Measurements from ENCODE around the gene GHITM. TPM values are rescaled to one million over a fixed set of nuclear protein-coding genes. Genes with fewer than 3 reads are reported as not detected.
A peak's percentile ranks its signal among the peaks of the same experiment; 100 is the strongest.
"Not testable (repeated sequence)": the region's sequence is repeated elsewhere in the genome, so short reads cannot be mapped to it uniquely, and the experiment has no call there.

The GHITM gene
- 100 to 1,000 TPM; 101 to 112 TPM for total RNA-seq

- H3K9me3 Mint-ChIP-seq: no peaks in the 10 kb centered on the region
- H3K4me1 Mint-ChIP-seq: peaks cover 31% of the 10 kb centered on the region
- peaks cover 20% of the 10 kb centered on the region for H3K36me3 Mint-ChIP-seq (ENCODE audit: low read depth)
- peak within 1 kb of the TSS; percentile 99 for H3K27ac Mint-ChIP-seq
- peak; percentile 99 for DNase-seq
- H3K4me3 Mint-ChIP-seq: peak within 1 kb of the TSS; percentile 93
- peaks cover 5% of the 10 kb centered on the region for H3K27me3 Mint-ChIP-seq
- ChIA-PET CTCF (interaction anchor here (0.6 to 3.0 kb wide), 9 partner anchors 9 to 128 kb away, joined by 3 to 11 read pairs (median 4); no protein-coding TSS in a partner anchor), POLR2A (interaction anchor here (0.6 to 1.0 kb wide), 2 partner anchors 8 to 16 kb away, joined by 4 read pairs; no protein-coding TSS in a partner anchor)
These were observed at the start of gene GHITM for GRCh38 chr10:84139126-84140035. GHITM (plus strand) TSS chr10:84139509; CDS start chr10:84141501, 1,992 bp downstream.

DNA sequence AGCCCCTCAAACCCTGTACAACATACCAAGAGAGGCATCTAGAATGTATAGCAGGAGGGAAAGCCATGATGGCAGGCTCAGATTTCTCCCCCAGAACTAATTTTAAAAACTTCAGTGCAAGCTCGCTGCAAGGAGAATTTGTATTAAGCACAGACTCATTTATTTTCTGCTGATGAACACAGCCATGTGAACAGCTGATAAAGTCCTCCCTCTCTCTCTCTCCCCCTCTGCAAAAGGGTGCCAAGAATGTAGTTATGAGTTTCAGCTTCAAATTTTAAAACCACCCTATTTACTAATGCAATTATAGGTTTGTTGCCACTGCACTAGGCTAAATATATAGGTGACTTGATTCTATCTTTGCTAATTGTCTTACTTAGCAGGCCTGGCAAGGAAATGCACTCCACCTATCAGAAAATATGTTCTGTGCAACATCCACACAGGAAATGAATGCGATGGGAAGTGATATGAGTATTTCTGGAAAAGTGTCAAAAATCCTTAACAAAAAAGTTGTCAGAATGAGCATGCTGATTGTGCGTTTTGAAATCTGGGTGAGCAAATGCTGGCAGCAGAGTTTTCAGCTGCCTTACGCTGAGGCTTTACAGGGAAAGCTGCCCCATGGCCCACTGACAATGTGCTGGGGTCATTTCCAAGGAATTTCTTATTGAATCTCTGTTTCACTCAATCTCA is 43.4 kb upstream of the GHITM start:
- ChIA-PET POLR2A (no interaction called here), CTCF (no interaction called here)
- H3K4me1 Mint-ChIP-seq: no peaks in the 10 kb centered on the region

GRCh38 chr10:84097787-84098353 is 41.4 kb upstream of the GHITM start:
- DNase-seq: no peak
- ChIA-PET POLR2A (no interaction called here), CTCF (interaction anchor here (0.6 kb wide), 1 partner anchor 1985 kb away, joined by 4 read pairs; no protein-coding TSS in a partner anchor)
- Mint-ChIP-seq H3K36me3 (ENCODE audit: low read depth) (no peaks in the 10 kb centered on the region), H3K27ac (no peak overlapping the region), H3K27me3 (peaks cover 17% of the 10 kb centered on the region), H3K4me3 (no peak overlapping the region), H3K9me3 (no peaks in the 10 kb centered on the region), H3K4me1 (no peaks in the 10 kb centered on the region)

More for the DNA sequence above, 43.4 kb upstream of the GHITM start:
- Mint-ChIP-seq H3K27me3 (peaks cover 19% of the 10 kb centered on the region), H3K9me3 (no peaks in the 10 kb centered on the region), H3K27ac (no peak overlapping the region), H3K36me3 (ENCODE audit: low read depth) (no peaks in the 10 kb centered on the region), H3K4me3 (no peak overlapping the region)
- DNase-seq: no peak

- ChIA-PET CTCF (no interaction called here), POLR2A (no interaction called here)
- H3K36me3 Mint-ChIP-seq (ENCODE audit: low read depth): no peaks in the 10 kb centered on the region
- no peak overlapping the region for H3K27ac Mint-ChIP-seq
- H3K4me3 Mint-ChIP-seq: no peak overlapping the region
- H3K4me1 Mint-ChIP-seq: no peaks in the 10 kb centered on the region
- no peak for DNase-seq
- H3K9me3 Mint-ChIP-seq: no peaks in the 10 kb centered on the region
- H3K27me3 Mint-ChIP-seq: peaks cover 17% of the 10 kb centered on the region
These were observed 40.6 kb upstream of the GHITM start for GRCh38 chr10:84098667-84099066.

DNA sequence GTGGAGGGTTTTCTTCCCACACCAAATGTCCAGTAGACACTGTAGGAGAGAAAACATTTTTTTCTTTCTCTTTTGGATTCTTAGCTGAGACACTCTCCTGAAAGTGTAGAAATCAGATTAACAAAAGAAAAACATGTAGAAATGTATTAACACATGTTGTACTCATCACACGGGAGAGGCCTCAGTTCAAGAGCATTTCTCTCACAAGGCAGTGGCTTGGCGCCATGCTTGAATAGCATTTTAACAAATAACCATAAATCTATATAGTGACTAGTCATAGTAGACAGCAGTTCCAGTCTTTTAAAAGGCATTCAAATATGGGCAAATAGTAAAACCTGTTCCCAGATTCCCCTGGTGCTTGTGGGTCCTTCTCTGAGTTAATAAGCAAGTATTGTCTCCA is 38.3 kb upstream of the GHITM start:
- H3K9me3 Mint-ChIP-seq: no peaks in the 10 kb centered on the region
- CTCF ChIA-PET: no interaction called here
- H3K4me3 Mint-ChIP-seq: no peak overlapping the region
- no peak for DNase-seq
- no peaks in the 10 kb centered on the region for H3K36me3 Mint-ChIP-seq (ENCODE audit: low read depth)
- no peak overlapping the region for H3K27ac Mint-ChIP-seq
- peaks cover 16% of the 10 kb centered on the region for H3K27me3 Mint-ChIP-seq
- H3K4me1 Mint-ChIP-seq: no peaks in the 10 kb centered on the region
- POLR2A ChIA-PET: no interaction called here

- no peak for DNase-seq
- Mint-ChIP-seq H3K4me3 (no peak overlapping the region), H3K9me3 (no peaks in the 10 kb centered on the region), H3K36me3 (ENCODE audit: low read depth) (no peaks in the 10 kb centered on the region), H3K4me1 (no peaks in the 10 kb centered on the region), H3K27ac (no peak overlapping the region), H3K27me3 (peaks cover 10% of the 10 kb centered on the region)
- ChIA-PET CTCF (no interaction called here), POLR2A (no interaction called here)
These were observed 30.5 kb upstream of the GHITM start for GRCh38 chr10:84108797-84109196.

- H3K4me3 Mint-ChIP-seq; H3K27ac Mint-ChIP-seq; H3K27me3 Mint-ChIP-seq; H3K9me3 Mint-ChIP-seq; CTCF ChIA-PET; H3K4me1 Mint-ChIP-seq; H3K36me3 Mint-ChIP-seq (ENCODE audit: low read depth); POLR2A ChIA-PET; DNase-seq: not testable (repeated sequence)
These were observed 29.5 kb upstream of the GHITM start for GRCh38 chr10:84109772-84110171.

- POLR2A ChIA-PET; H3K4me3 Mint-ChIP-seq; DNase-seq; H3K36me3 Mint-ChIP-seq (ENCODE audit: low read depth); H3K27ac Mint-ChIP-seq; CTCF ChIA-PET; H3K4me1 Mint-ChIP-seq; H3K9me3 Mint-ChIP-seq: not testable (repeated sequence)
- peaks cover 10% of the 10 kb centered on the region for H3K27me3 Mint-ChIP-seq
These were observed 25.8 kb upstream of the GHITM start for GRCh38 chr10:84113468-84113867.

- Mint-ChIP-seq H3K4me3 (no peak overlapping the region), H3K9me3 (no peaks in the 10 kb centered on the region), H3K27me3 (peaks cover 11% of the 10 kb centered on the region), H3K27ac (no peak overlapping the region), H3K4me1 (no peaks in the 10 kb centered on the region), H3K36me3 (ENCODE audit: low read depth) (no peaks in the 10 kb centered on the region)
- ChIA-PET POLR2A (no interaction called here), CTCF (no interaction called here)
- DNase-seq: no peak
These were observed 25.1 kb upstream of the GHITM start for GRCh38 chr10:84114088-84114667.

GRCh38 chr10:84117204-84117603 is 22.1 kb upstream of the GHITM start:
- H3K27me3 Mint-ChIP-seq; H3K4me1 Mint-ChIP-seq; CTCF ChIA-PET; H3K9me3 Mint-ChIP-seq; POLR2A ChIA-PET; H3K27ac Mint-ChIP-seq; H3K4me3 Mint-ChIP-seq; DNase-seq; H3K36me3 Mint-ChIP-seq (ENCODE audit: low read depth): not testable (repeated sequence)

- H3K27me3 Mint-ChIP-seq: peaks cover 9% of the 10 kb centered on the region
- H3K4me3 Mint-ChIP-seq: no peak overlapping the region
- no peaks in the 10 kb centered on the region for H3K36me3 Mint-ChIP-seq (ENCODE audit: low read depth)
- no peaks in the 10 kb centered on the region for H3K9me3 Mint-ChIP-seq
- H3K4me1 Mint-ChIP-seq: no peaks in the 10 kb centered on the region
- no peak for DNase-seq
- POLR2A ChIA-PET: no interaction called here
- CTCF ChIA-PET: no interaction called here
- no peak overlapping the region for H3K27ac Mint-ChIP-seq
These were observed 21.5 kb upstream of the GHITM start for GRCh38 chr10:84117686-84118394.

DNA sequence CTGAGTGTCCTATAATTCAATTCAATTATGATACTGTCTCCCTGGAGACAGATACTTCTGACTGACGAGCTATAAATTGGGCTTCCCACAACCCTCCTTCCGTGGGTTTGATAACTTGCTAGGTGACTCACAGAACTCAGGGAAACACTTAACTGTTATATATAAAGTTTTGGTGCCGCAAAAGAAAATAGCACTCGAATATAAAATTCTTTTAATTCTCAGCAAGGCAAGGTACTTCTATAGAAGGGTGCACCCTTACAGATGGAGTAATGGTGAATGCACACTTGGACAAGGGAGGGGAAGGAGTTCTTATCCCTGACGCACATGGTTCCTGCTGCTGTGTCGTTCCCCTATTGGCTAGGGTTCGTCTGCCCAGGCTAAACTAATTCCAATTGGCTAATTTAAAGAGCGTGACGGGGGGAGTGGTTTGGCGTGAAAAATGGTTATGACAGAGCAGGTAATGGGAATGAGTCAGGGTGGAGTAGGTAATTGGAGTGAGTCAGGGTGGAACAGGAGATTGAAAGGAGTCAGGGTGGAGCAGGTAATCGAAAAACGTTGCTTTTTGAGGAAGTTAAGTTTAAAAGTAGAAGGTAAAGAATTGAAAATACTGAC is 20.8 kb upstream of the GHITM start:
- Mint-ChIP-seq H3K9me3 (no peaks in the 10 kb centered on the region), H3K4me1 (no peaks in the 10 kb centered on the region), H3K27me3 (peaks cover 11% of the 10 kb centered on the region), H3K27ac (no peak overlapping the region), H3K36me3 (ENCODE audit: low read depth) (no peaks in the 10 kb centered on the region), H3K4me3 (no peak overlapping the region)
- CTCF ChIA-PET: no interaction called here
- POLR2A ChIA-PET: no interaction called here
- DNase-seq: no peak
